LNCaP clone FGC (cell line): ENCODE data around the gene LSAMP.

Experiments used
- DNase-seq: peaks from one replicate; pipeline ENCODE4 v3.0.0-alpha.2; 2011; ENCODE audit warnings: low read depth
- H3K4me3 ChIP-seq: 2 replicates; pipeline ENCODE4 v1.5.1; 2011; ENCODE audit warnings: mild to moderate bottlenecking, low read depth, low read length, control low read depth
- CTCF ChIP-seq: IDR thresholded peaks from 2 replicates; pipeline ENCODE4 v1.5.1; 2012; ENCODE audit warnings: mild to moderate bottlenecking; ENCODE audit not compliant: control insufficient read depth, insufficient read depth; ENCODE audit errors: extremely low read depth

LSAMP gene

GRCh38 chr3:116440196-116440595 lies 5.1 kb downstream of the LSAMP start:
- DNase-seq, result no peak
- TF ChIP-seq CTCF, result no peak
- H3K4me3 ChIP-seq, result no peak overlapping the region

- H3K4me3 ChIP-seq, result no peak overlapping the region
- TF ChIP-seq CTCF, result no peak
- DNase-seq, result no peak
These were observed 11.7 kb downstream of the LSAMP start for GRCh38 chr3:116433552-116433951.

- H3K4me3 ChIP-seq, result no peak overlapping the region
- no peak for TF ChIP-seq CTCF
- DNase-seq, result no peak
These were observed 12.5 kb downstream of the LSAMP start for GRCh38 chr3:116432795-116433194.

- no peak for TF ChIP-seq CTCF
These were observed 15.6 kb downstream of the LSAMP start for GRCh38 chr3:116429479-116430269.

GRCh38 chr3:116426036-116426435 lies 19.3 kb downstream of the LSAMP start:
- DNase-seq, result no peak
- no peak for TF ChIP-seq CTCF
- no peak overlapping the region for H3K4me3 ChIP-seq

More at GRCh38 chr3:116429479-116430269, 15.6 kb downstream of the LSAMP start:
- no peak for DNase-seq
- H3K4me3 ChIP-seq, result no peak overlapping the region

- no peak for DNase-seq
- no peak for TF ChIP-seq CTCF
- H3K4me3 ChIP-seq, result no peak overlapping the region
These were observed 20.2 kb downstream of the LSAMP start for GRCh38 chr3:116425126-116425525.

GRCh38 chr3:116423945-116424344 lies 21.3 kb downstream of the LSAMP start:
- no peak for TF ChIP-seq CTCF
- no peak overlapping the region for H3K4me3 ChIP-seq
- DNase-seq, result no peak
